ENCODE measurements around the gene CD33. TPM values are rescaled to one million over a fixed set of nuclear protein-coding genes. Genes with fewer than 3 reads are reported as not detected.

The CD33 gene
- total and polyA plus RNA-seq, 2 donors, result 7.1 to 7.9 TPM

DNA sequence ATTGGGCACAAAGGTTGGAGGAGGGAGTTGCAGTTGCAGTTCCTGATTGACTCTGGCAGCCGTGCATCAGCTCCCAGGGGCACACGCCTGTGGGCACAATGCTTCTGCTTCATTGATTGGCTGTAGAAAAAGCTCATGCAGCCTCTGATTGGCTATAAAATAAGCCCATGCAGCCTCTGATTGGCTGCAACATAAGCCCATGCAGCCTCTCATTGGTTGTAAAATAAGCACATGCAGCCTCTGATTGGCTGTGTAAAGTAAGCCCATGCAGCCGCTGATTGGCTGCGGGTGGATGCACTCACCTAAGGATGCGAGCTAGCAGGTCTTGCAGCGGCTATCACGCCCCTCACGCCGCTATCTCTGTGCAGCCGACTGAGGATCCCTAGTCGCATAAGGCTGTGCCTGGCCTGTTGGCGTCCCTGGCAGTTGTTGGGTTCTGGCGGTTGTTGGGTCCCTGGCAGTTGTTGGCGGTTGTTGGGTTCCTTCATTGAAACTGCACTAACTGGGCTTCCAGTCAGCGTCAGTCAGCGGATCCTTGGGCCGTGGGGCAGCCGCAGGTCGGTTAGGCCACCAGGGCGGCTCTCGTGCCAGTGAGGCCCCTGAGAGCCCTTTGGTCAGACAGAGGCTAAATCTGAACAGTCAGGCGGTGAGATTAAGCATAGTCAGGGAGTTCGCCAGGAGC, 26.0 kb downstream of the CD33 start, which contains the start of gene SIGLECL1:
Gene SIGLECL1, plus strand, starts transcription at position 295 of the 682 bp plus-strand sequence. CDS start 12,993 bp downstream, outside the sequence.
- Histone ChIP-seq H3K36me3 (ENCODE audit: control insufficient read depth in 2 of 2, insufficient read depth in 2 of 2, low read length in 1 of 2) (no peaks in the 10 kb centered on the region), H3K9me3 (ENCODE audit: control insufficient read depth in 2 of 2, insufficient read depth in 1 of 2, low read length in 1 of 2) (peaks cover 0 to 8% of the 10 kb centered on the region in 2 donors), H3K27ac (ENCODE audit: low read depth in 1 of 2, low read length in 1 of 2) (no peak within 1 kb of the TSS), H3K4me1 (ENCODE audit: control insufficient read depth in 2 of 2, insufficient read depth in 2 of 2, low read length in 2 of 2) (peaks cover 0 to 4% of the 10 kb centered on the region in 2 donors), H3K27me3 (ENCODE audit: control insufficient read depth in 2 of 2, insufficient read depth in 1 of 2, low read length in 1 of 2) (no peaks in the 10 kb centered on the region), H3K4me3 (ENCODE audit: low read length in 2 of 2) (no peak within 1 kb of the TSS)
- 98% methylated on average over 23 of the region's 23 CpGs for WGBS
- no peak for DNase-seq (ENCODE audit: low read depth in 6 of 9, low spot score in 9 of 9)

DNA sequence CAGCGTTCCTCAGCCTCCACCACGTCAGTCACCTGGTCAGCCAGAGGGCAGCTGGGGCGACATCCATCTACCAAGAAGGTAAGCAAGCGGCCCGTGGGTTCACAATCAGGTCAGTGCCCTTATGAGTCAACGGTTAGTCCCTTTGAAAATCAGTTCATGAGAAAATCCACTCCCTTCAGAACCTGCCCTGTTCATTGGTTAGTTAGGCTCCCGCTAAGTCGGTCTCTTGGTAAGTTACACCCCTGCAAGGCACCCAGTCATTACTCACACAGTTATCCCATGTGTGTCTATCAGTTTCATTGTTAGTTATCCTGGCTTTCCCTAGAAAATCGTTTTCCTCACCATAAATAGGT, 26.6 kb downstream of the CD33 start:
- Histone ChIP-seq H3K4me1 (ENCODE audit: control insufficient read depth in 2 of 2, insufficient read depth in 2 of 2, low read length in 2 of 2) (no peaks in the 10 kb centered on the region), H3K4me3 (ENCODE audit: low read length in 2 of 2) (no peak overlapping the region), H3K36me3 (ENCODE audit: control insufficient read depth in 2 of 2, insufficient read depth in 2 of 2, low read length in 1 of 2) (no peaks in the 10 kb centered on the region), H3K27me3 (ENCODE audit: control insufficient read depth in 2 of 2, insufficient read depth in 1 of 2, low read length in 1 of 2) (no peaks in the 10 kb centered on the region), H3K27ac (ENCODE audit: low read depth in 1 of 2, low read length in 1 of 2) (no peak overlapping the region), H3K9me3 (ENCODE audit: control insufficient read depth in 2 of 2, insufficient read depth in 1 of 2, low read length in 1 of 2) (peaks cover 0 to 8% of the 10 kb centered on the region in 2 donors)
- DNase-seq (ENCODE audit: low read depth in 6 of 9, low spot score in 9 of 9), result no peak
- WGBS, result 94% methylated on average over 9 of the region's 9 CpGs

DNA sequence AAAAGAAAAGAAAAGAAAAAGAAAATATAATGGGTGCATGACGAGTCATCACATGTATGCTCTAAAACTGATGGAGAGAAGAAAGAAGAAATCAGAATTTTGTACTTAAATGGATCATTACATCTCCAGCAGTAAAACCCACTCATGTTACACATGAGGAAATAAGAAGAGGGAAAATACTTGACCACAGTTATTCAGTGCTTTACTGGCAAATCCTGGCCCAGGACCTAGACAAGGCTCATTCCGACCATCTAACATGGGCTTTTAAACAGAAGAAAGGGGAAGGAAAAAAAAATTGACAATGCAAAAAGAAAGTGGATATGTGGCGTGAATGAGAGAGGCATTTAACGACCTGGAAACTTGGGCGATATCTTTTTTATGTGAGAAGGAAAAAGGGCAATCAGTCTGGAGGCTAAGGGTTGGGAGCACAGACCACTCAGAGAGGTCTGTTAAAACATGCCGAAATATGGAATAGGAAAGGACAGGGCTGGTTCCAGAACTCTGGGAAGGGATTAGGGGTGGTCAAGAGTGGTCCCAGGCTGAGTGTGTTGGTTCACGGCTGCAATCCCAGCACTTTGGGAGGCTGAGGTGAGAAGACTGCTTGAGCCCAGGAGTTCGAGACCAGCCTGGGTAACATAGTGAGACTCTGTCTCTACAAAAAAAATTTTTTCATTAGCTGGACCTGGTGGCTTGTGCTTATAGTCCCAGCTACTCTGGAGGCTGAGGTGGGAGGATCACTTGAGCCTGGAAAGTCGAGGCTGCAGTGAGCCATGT, 27.6 kb downstream of the CD33 start:
- H3K4me1 ChIP-seq (ENCODE audit: control insufficient read depth in 2 of 2, insufficient read depth in 2 of 2, low read length in 2 of 2), result no peaks in the 10 kb centered on the region
- DNase-seq (ENCODE audit: low read depth in 6 of 9, low spot score in 9 of 9), result no peak
- no peak overlapping the region for H3K4me3 ChIP-seq (ENCODE audit: low read length in 2 of 2)
- H3K27ac ChIP-seq (ENCODE audit: low read depth in 1 of 2, low read length in 1 of 2), result no peak overlapping the region
- WGBS, result 91% methylated on average over 9 of the region's 9 CpGs
- H3K9me3 ChIP-seq (ENCODE audit: control insufficient read depth in 2 of 2, insufficient read depth in 1 of 2, low read length in 1 of 2), result peaks cover 0 to 8% of the 10 kb centered on the region in 2 donors
- no peaks in the 10 kb centered on the region for H3K36me3 ChIP-seq (ENCODE audit: control insufficient read depth in 2 of 2, insufficient read depth in 2 of 2, low read length in 1 of 2)
- no peaks in the 10 kb centered on the region for H3K27me3 ChIP-seq (ENCODE audit: control insufficient read depth in 2 of 2, insufficient read depth in 1 of 2, low read length in 1 of 2)

DNA sequence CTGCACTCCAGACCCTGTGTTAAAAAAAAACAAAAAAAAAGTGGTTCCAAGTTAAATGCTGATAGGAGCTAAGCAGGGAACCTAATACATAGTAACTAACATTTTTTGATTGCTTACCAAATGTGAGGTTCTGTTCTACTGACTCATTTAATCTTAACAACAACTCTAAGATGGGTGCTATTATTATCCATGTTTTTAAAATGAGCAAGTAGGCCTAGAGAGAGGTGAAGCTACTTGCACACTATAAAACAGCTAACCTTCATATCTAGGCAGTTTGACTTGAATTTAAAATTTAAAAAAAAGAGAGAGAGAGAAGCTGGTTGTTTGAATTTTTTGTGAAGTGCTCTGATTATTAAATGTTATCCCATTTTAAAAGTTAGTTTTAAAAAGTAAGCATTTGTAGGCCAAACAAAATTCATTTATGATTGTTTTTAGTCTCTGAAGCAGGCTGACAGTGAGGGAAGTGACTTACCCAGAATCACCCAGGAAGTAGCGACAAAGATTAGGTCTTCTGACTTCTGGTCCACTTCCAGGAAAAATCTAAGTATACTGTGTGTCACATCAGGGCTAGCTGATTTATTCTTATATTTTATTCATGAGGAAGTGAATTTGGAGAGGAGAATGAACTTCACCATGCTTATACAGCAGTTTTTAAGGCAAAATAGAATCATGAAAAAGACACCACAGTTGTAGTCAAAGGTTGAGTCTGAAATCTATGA, 28.4 kb downstream of the CD33 start:
- H3K4me3 ChIP-seq (ENCODE audit: low read length in 2 of 2), result no peak overlapping the region
- DNase-seq (ENCODE audit: low read depth in 6 of 9, low spot score in 9 of 9), result no peak
- 96% methylated on average over 1 of the region's 1 CpG for WGBS
- H3K9me3 ChIP-seq (ENCODE audit: control insufficient read depth in 2 of 2, insufficient read depth in 1 of 2, low read length in 1 of 2), result peaks cover 0 to 8% of the 10 kb centered on the region in 2 donors
- no peaks in the 10 kb centered on the region for H3K27me3 ChIP-seq (ENCODE audit: control insufficient read depth in 2 of 2, insufficient read depth in 1 of 2, low read length in 1 of 2)
- H3K27ac ChIP-seq (ENCODE audit: low read depth in 1 of 2, low read length in 1 of 2), result no peak overlapping the region
- no peaks in the 10 kb centered on the region for H3K36me3 ChIP-seq (ENCODE audit: control insufficient read depth in 2 of 2, insufficient read depth in 2 of 2, low read length in 1 of 2)
- H3K4me1 ChIP-seq (ENCODE audit: control insufficient read depth in 2 of 2, insufficient read depth in 2 of 2, low read length in 2 of 2), result peaks cover 0 to 4% of the 10 kb centered on the region in 2 donors

DNA sequence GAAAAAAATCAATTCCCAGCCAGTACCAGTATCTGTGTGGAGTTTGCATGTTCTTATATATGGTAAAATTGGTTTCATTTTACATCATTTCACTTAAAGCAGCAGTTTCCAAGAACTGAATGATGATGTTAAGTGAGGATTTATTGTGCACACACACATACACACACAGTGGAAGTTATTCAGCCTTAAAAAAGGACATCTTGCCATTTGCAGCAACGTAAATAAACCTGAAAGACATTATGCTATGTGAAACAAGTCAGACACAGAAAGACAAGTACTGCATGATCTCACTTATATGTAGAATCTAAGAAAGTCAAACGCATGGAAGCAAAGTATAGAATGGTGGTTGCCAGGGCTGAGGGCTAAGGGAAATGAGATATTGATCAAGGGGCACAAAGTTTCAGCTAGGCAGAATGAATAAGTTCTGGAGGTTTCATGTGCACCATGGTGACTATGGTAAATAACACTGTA, 31.3 kb downstream of the CD33 start:
- WGBS, result 85% methylated on average over 2 of the region's 2 CpGs

DNA sequence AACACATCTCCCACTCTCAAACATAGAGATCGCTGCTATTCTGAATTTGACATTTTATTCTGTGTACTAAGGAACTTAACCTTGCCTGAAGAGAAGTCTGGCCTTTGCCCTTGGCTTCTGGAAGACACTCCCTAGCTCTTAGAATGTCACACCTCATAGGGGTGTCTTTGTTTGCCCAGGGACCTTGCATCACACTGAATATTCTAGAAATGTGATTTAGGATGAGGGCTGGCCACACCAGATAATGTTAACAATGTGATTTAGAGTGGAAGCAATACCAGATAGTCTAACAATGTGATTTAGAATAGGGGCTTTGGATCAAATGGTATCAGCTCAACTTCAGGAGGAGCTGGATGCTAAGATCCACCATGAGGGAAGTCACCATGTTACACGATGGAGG, 32.6 kb downstream of the CD33 start:
- H3K27ac ChIP-seq (ENCODE audit: low read depth in 1 of 2, low read length in 1 of 2), result no peak overlapping the region
- WGBS, result 90% methylated on average over 2 of the region's 2 CpGs
- no peak for DNase-seq (ENCODE audit: low read depth in 6 of 9, low spot score in 9 of 9)

More for the DNA sequence above, 31.3 kb downstream of the CD33 start:
- H3K27me3 ChIP-seq (ENCODE audit: control insufficient read depth in 2 of 2, insufficient read depth in 1 of 2, low read length in 1 of 2), result no peaks in the 10 kb centered on the region
- H3K4me3 ChIP-seq (ENCODE audit: low read length in 2 of 2), result no peak overlapping the region
- H3K4me1 ChIP-seq (ENCODE audit: control insufficient read depth in 2 of 2, insufficient read depth in 2 of 2, low read length in 2 of 2), result peaks cover 0 to 11% of the 10 kb centered on the region in 2 donors
- no peaks in the 10 kb centered on the region for H3K36me3 ChIP-seq (ENCODE audit: control insufficient read depth in 2 of 2, insufficient read depth in 2 of 2, low read length in 1 of 2)
- H3K9me3 ChIP-seq (ENCODE audit: control insufficient read depth in 2 of 2, insufficient read depth in 1 of 2, low read length in 1 of 2), result peaks cover 0 to under 1% of the 10 kb centered on the region in 2 donors
- H3K27ac ChIP-seq (ENCODE audit: low read depth in 1 of 2, low read length in 1 of 2), result no peak overlapping the region
- no peak for DNase-seq (ENCODE audit: low read depth in 6 of 9, low spot score in 9 of 9)

DNA sequence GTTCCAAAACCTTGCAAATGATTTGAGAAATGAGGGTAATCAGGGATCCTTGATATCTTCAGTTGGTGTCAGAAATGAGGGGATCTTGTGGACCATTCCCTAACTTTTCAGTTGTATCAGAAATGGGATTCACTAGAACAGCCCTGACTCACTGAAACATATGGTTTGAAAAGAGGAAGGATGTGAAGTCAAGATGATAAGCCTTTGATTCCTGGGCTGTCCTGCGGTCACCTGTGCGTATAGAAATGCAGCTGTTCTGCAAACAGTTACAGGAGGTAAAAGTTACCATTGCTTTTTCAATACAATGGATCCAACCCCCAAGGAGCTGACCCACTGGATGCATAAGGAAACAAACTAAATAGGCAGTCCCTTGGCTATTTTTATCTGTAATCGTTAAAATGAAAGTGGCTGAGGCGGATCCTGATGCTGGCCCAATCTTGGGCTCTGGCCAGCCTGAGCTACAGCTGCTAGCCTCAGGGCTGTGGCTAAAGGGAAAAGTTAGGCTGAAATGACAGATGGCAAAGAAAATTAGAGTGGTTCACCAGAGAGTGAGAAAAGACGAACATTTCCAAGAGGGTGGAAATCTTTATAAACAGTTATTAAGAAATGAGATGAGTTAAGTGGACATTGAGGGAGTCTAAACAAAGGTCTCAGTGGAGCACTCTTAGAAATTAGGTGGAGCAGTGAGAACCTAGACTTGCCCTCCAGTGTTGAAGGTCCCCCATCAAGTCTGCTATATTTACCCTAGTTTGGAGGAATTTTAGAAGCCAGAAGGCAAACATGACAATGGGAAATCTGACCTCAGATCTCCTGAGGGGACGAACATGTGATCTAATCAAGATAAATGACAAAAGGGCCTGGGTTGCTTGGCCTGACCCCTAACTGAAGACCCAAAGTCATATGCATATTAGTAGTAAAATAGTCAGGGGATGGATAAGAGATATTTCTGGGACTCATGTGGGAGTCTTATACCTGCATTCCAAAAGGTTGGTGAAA, 33.6 kb downstream of the CD33 start:
- H3K4me3 ChIP-seq (ENCODE audit: low read length in 2 of 2), result no peak overlapping the region
- H3K9me3 ChIP-seq (ENCODE audit: control insufficient read depth in 2 of 2, insufficient read depth in 1 of 2, low read length in 1 of 2), result no peaks in the 10 kb centered on the region
- peak in 1 of 9 donors; percentile 29 for DNase-seq (ENCODE audit: low read depth in 6 of 9, low spot score in 9 of 9)
- no peak overlapping the region for H3K27ac ChIP-seq (ENCODE audit: low read depth in 1 of 2, low read length in 1 of 2)
- no peaks in the 10 kb centered on the region for H3K36me3 ChIP-seq (ENCODE audit: control insufficient read depth in 2 of 2, insufficient read depth in 2 of 2, low read length in 1 of 2)
- H3K4me1 ChIP-seq (ENCODE audit: control insufficient read depth in 2 of 2, insufficient read depth in 2 of 2, low read length in 2 of 2), result peaks cover 0 to 11% of the 10 kb centered on the region in 2 donors
- H3K27me3 ChIP-seq (ENCODE audit: control insufficient read depth in 2 of 2, insufficient read depth in 1 of 2, low read length in 1 of 2), result no peaks in the 10 kb centered on the region
- WGBS, result 19% methylated on average over 6 of the region's 6 CpGs

More for the DNA sequence above, 32.6 kb downstream of the CD33 start:
- Histone ChIP-seq H3K9me3 (ENCODE audit: control insufficient read depth in 2 of 2, insufficient read depth in 1 of 2, low read length in 1 of 2) (no peaks in the 10 kb centered on the region), H3K4me1 (ENCODE audit: control insufficient read depth in 2 of 2, insufficient read depth in 2 of 2, low read length in 2 of 2) (peaks cover 0 to 11% of the 10 kb centered on the region in 2 donors), H3K4me3 (ENCODE audit: low read length in 2 of 2) (no peak overlapping the region), H3K27me3 (ENCODE audit: control insufficient read depth in 2 of 2, insufficient read depth in 1 of 2, low read length in 1 of 2) (no peaks in the 10 kb centered on the region), H3K36me3 (ENCODE audit: control insufficient read depth in 2 of 2, insufficient read depth in 2 of 2, low read length in 1 of 2) (no peaks in the 10 kb centered on the region)
